ENCODE results near the gene NPNT. TPM values are rescaled to one million over a fixed set of nuclear protein-coding genes. Genes with fewer than 3 reads are reported as not detected.

The NPNT gene
- total RNA-seq, 3 donors from 2014 or later, result 1.4 to 26.8 (median 11.1) TPM

GRCh38 chr4:105978684-105979296 is 83.5 kb downstream of the NPNT start:
- Histone ChIP-seq H3K4me3 (no peak overlapping the region), H3K4me1 (no peaks in the 10 kb centered on the region), H3K9me3 (no peaks in the 10 kb centered on the region), H3K36me3 (no peaks in the 10 kb centered on the region), H3K27me3 (no peaks in the 10 kb centered on the region), H3K27ac (no peak overlapping the region)
- intact Hi-C loops (cut with DNase I; ENCODE audit: low total_unique reads), result no loop called here
- DNase-seq (ENCODE audit: low spot score in 2 of 2), result no peak
- no peak for TF ChIP-seq POLR2A (IDR thresholded peaks at IDR 0.05)
- TF ChIP-seq, protein P1, sequence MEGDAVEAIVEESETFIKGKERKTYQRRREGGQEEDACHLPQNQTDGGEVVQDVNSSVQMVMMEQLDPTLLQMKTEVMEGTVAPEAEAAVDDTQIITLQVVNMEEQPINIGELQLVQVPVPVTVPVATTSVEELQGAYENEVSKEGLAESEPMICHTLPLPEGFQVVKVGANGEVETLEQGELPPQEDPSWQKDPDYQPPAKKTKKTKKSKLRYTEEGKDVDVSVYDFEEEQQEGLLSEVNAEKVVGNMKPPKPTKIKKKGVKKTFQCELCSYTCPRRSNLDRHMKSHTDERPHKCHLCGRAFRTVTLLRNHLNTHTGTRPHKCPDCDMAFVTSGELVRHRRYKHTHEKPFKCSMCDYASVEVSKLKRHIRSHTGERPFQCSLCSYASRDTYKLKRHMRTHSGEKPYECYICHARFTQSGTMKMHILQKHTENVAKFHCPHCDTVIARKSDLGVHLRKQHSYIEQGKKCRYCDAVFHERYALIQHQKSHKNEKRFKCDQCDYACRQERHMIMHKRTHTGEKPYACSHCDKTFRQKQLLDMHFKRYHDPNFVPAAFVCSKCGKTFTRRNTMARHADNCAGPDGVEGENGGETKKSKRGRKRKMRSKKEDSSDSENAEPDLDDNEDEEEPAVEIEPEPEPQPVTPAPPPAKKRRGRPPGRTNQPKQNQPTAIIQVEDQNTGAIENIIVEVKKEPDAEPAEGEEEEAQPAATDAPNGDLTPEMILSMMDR (IDR thresholded peaks at IDR 0.05), result no peak

DNA sequence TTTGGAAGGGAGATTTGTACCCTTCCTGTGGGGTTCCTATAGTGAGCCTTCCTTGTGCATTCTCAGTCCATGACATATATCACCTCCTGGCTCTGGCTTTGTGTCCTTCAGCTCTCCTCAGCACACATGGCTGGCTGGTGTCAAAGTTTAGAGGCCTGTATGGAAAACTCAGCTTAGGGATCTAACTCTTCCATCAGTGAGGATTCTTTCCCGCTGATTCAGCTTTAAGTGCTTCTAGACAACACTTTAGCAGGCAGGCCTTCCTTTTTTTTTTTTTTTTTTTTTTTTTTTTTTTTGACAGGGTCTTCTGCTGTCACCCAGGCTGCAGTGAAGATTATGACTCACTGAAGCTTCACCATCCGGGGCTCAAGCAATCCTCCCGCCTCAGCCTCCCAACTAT is 84.2 kb downstream of the NPNT start:
- H3K36me3 ChIP-seq, result no peaks in the 10 kb centered on the region
- H3K4me3 ChIP-seq, result no peak overlapping the region
- DNase-seq (ENCODE audit: low spot score in 2 of 2), result no peak
- H3K9me3 ChIP-seq, result no peaks in the 10 kb centered on the region
- no peaks in the 10 kb centered on the region for H3K4me1 ChIP-seq
- no peak for TF ChIP-seq POLR2A (IDR thresholded peaks at IDR 0.05)
- TF ChIP-seq POLR2AphosphoS5 (IDR thresholded peaks at IDR 0.05), result no peak
- TF ChIP-seq, protein P1 (IDR thresholded peaks at IDR 0.05), result no peak
- intact Hi-C loops (cut with DNase I; ENCODE audit: low total_unique reads), result no loop called here
- no peaks in the 10 kb centered on the region for H3K27me3 ChIP-seq
- no peak overlapping the region for H3K27ac ChIP-seq

DNA sequence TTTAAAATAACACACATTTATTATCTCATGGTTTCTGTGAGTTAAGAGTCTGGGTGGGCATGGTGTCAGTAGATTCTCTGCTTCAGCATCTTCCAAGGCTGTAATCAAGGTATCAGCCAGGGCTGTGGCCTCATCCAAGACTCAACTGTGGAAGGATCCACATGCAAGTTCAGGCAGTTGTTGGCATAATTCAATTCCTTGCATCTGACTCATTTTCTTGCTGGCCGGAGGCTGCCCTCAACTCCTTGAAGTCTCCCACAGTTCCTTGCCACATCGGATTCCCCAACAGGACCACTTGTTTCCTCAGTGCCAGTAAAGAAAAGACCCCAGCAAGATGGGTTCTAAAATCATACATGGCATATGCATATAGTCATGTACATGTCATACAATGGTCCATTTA is 93.4 kb downstream of the NPNT start:
- H3K4me1 ChIP-seq, result peaks cover 0 to 7% of the 10 kb centered on the region in 2 donors
- H3K9me3 ChIP-seq, result no peaks in the 10 kb centered on the region
- no peaks in the 10 kb centered on the region for H3K36me3 ChIP-seq
- no peak overlapping the region for H3K4me3 ChIP-seq
- peak overlapping the region in 1 of 2 donors; percentile 32 for H3K27ac ChIP-seq
- no peak for DNase-seq (ENCODE audit: low spot score in 2 of 2)
- intact Hi-C loops (cut with DNase I; ENCODE audit: low total_unique reads), result no loop called here
- no peaks in the 10 kb centered on the region for H3K27me3 ChIP-seq
- TF ChIP-seq POLR2A (IDR thresholded peaks at IDR 0.05), result no peak
- TF ChIP-seq POLR2AphosphoS5 (IDR thresholded peaks at IDR 0.05), result no peak
- TF ChIP-seq, protein P1 (IDR thresholded peaks at IDR 0.05), result no peak

GRCh38 chr4:105989485-105990242 is 94.4 kb downstream of the NPNT start:
- Histone ChIP-seq H3K4me1 (peaks cover 0 to 7% of the 10 kb centered on the region in 2 donors), H3K4me3 (no peak overlapping the region), H3K36me3 (no peaks in the 10 kb centered on the region), H3K27ac (peak overlapping the region; percentile 78 to 87), H3K9me3 (no peaks in the 10 kb centered on the region), H3K27me3 (no peaks in the 10 kb centered on the region)
- DNase-seq (ENCODE audit: low spot score in 2 of 2), result no peak
- intact Hi-C loops (cut with DNase I; ENCODE audit: low total_unique reads), result no loop called here
- no peak for TF ChIP-seq POLR2A (IDR thresholded peaks at IDR 0.05)

DNA sequence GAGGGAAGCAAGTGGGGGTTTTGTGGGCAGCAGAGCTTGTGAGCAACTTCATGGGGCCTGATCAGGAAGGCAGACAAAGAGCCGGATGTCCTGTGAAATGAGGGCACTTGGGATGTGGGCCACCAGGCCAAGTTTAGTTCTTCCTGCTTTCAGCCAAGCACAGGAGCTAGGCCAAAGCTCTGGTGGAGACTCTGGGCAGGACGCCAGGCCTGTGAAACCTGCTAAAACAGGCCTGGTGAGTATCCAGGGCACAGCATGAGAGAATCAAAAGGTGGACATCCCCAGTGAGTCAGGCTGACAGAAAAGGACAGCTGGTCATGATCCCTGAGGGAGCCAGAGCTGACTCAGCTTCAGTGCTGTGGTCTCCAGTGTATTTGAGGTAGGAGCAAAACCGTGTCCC is 95.7 kb downstream of the NPNT start:
- H3K4me1 ChIP-seq, result peaks cover 0 to 7% of the 10 kb centered on the region in 2 donors
- peak overlapping the region; percentile 78 to 87 for H3K27ac ChIP-seq
- H3K36me3 ChIP-seq, result no peaks in the 10 kb centered on the region
- peak; percentile 86 to 91 for DNase-seq (ENCODE audit: low spot score in 2 of 2)
- intact Hi-C loops (cut with DNase I; ENCODE audit: low total_unique reads), result no loop called here
- no peaks in the 10 kb centered on the region for H3K9me3 ChIP-seq
- H3K27me3 ChIP-seq, result no peaks in the 10 kb centered on the region
- TF ChIP-seq POLR2AphosphoS5 (IDR thresholded peaks at IDR 0.05) (peak; percentile 26 to 61 (median 44)), POLR2A (IDR thresholded peaks at IDR 0.05) (no peak)
- no peak overlapping the region for H3K4me3 ChIP-seq

DNA sequence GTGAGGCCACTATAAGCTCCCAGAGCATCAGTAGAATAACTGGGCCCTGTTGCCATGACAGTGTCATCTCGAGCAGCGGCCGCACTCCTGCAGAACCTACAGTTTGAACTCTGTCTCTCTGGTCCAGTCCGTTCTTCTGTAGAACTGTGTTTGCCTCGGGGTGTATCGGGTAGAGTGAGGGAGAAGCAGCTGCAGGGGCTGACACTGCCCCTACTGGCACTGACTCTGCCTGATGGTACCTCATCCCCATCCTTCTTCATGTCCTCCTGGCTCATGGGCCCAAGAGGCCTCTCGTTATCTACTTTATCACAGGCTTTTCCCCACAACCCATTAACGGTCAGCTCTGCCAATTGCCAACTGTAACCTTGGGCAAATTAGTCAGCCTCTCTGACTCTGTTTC is 96.5 kb downstream of the NPNT start:
- TF ChIP-seq POLR2AphosphoS5 (IDR thresholded peaks at IDR 0.05), result no peak
- TF ChIP-seq, protein P1 (IDR thresholded peaks at IDR 0.05), result no peak
- TF ChIP-seq POLR2A (IDR thresholded peaks at IDR 0.05), result no peak
- intact Hi-C loops (cut with DNase I; ENCODE audit: low total_unique reads), result no loop called here
- Histone ChIP-seq H3K36me3 (no peaks in the 10 kb centered on the region), H3K4me1 (peaks cover 0 to 7% of the 10 kb centered on the region in 2 donors), H3K27me3 (no peaks in the 10 kb centered on the region), H3K27ac (peak overlapping the region; percentile 78 to 87), H3K4me3 (no peak overlapping the region), H3K9me3 (no peaks in the 10 kb centered on the region)
- no peak for DNase-seq (ENCODE audit: low spot score in 2 of 2)

Measured in breast epithelium (tissue), 4 donors.